ENCODE data around the gene OR51E1. TPM values are rescaled to one million over a fixed set of nuclear protein-coding genes. Genes with fewer than 3 reads are reported as not detected.

Gene OR51E1
- total and polyA plus RNA-seq, 8 donors, result 0.18 to 2.5 (median 0.86) TPM; not detected in 4

- Histone ChIP-seq H3K4me1 (peaks cover 0 to 9% (median 7%) of the 10 kb centered on the region in 4 donors), H3K4me3 (no peak overlapping the region), H3K9me3 (no peaks in the 10 kb centered on the region), H3K36me3 (no peaks in the 10 kb centered on the region), H3K27ac (no peak overlapping the region), H3K27me3 (peaks cover 0 to 6% (median 0%) of the 10 kb centered on the region in 3 donors)
- intact Hi-C loops (cut with DNase I; ENCODE audit: low total_unique reads), result loop anchor here (5.0 to 10.0 kb wide), 2 partner anchors 187 to 370 kb away; partner anchors contain the start of gene OR51F2
- DNase-seq, result no peak
- TF ChIP-seq EP300 (IDR thresholded peaks at IDR 0.05) (no peak), POLR2AphosphoS5 (IDR thresholded peaks at IDR 0.05) (no peak), CTCF (IDR thresholded peaks at IDR 0.05) (no peak), POLR2A (IDR thresholded peaks at IDR 0.05) (no peak)
- WGBS, 5 donors, result 77 to 90% (median 81%) methylated on average over 3 of the region's 3 CpGs
Observed at GRCh38 chr11:4637662-4638047, 6.1 kb upstream of the OR51E1 start.

- H3K27ac ChIP-seq, result no peak overlapping the region
- intact Hi-C loops (cut with DNase I; ENCODE audit: low total_unique reads), result loop anchor here (5.0 to 10.0 kb wide), 2 partner anchors 185 to 367 kb away; partner anchors contain the start of gene OR51F2
- no peak for DNase-seq
- H3K4me1 ChIP-seq, result peaks cover 0 to 17% (median 7%) of the 10 kb centered on the region in 4 donors
- H3K36me3 ChIP-seq, result no peaks in the 10 kb centered on the region
- no peak for TF ChIP-seq CTCF (IDR thresholded peaks at IDR 0.05)
- TF ChIP-seq POLR2A (IDR thresholded peaks at IDR 0.05), result no peak
- TF ChIP-seq POLR2AphosphoS5 (IDR thresholded peaks at IDR 0.05), result no peak
- no peak for TF ChIP-seq EP300 (IDR thresholded peaks at IDR 0.05)
- H3K9me3 ChIP-seq, result no peaks in the 10 kb centered on the region
- H3K4me3 ChIP-seq, result no peak overlapping the region
- 87 to 95% (median 91%) methylated on average over 6 of the region's 6 CpGs for WGBS, 5 donors
- peaks cover 0 to 15% (median 0%) of the 10 kb centered on the region in 3 donors for H3K27me3 ChIP-seq
Observed at GRCh38 chr11:4639931-4640330, 3.9 kb upstream of the OR51E1 start.

- Histone ChIP-seq H3K4me3 (no peak overlapping the region), H3K36me3 (no peaks in the 10 kb centered on the region), H3K27ac (no peak overlapping the region), H3K4me1 (peaks cover 0 to 27% (median 7%) of the 10 kb centered on the region in 4 donors), H3K9me3 (no peaks in the 10 kb centered on the region), H3K27me3 (peaks cover 0 to 15% (median 0%) of the 10 kb centered on the region in 3 donors)
- WGBS, 5 donors, result 85 to 94% (median 89%) methylated on average over 7 of the region's 7 CpGs
- no peak for DNase-seq
- TF ChIP-seq CTCF (IDR thresholded peaks at IDR 0.05), result no peak
- TF ChIP-seq POLR2AphosphoS5 (IDR thresholded peaks at IDR 0.05), result no peak
- no peak for TF ChIP-seq EP300 (IDR thresholded peaks at IDR 0.05)
- no peak for TF ChIP-seq POLR2A (IDR thresholded peaks at IDR 0.05)
- intact Hi-C loops (cut with DNase I; ENCODE audit: low total_unique reads), result no loop called here
Observed at GRCh38 chr11:4641501-4641900, 2.3 kb upstream of the OR51E1 start.

GRCh38 chr11:4642043-4642442 is 1.7 kb upstream of the OR51E1 start:
- Histone ChIP-seq H3K27me3 (peaks cover 0 to 14% (median 0%) of the 10 kb centered on the region in 3 donors), H3K27ac (no peak overlapping the region), H3K36me3 (no peaks in the 10 kb centered on the region), H3K4me1 (peaks cover 0 to 27% (median 3%) of the 10 kb centered on the region in 4 donors), H3K9me3 (no peaks in the 10 kb centered on the region), H3K4me3 (no peak overlapping the region)
- intact Hi-C loops (cut with DNase I; ENCODE audit: low total_unique reads), result no loop called here
- TF ChIP-seq EP300 (IDR thresholded peaks at IDR 0.05) (no peak), POLR2A (IDR thresholded peaks at IDR 0.05) (no peak), POLR2AphosphoS5 (IDR thresholded peaks at IDR 0.05) (no peak), CTCF (IDR thresholded peaks at IDR 0.05) (no peak)
- 76 to 87% (median 85%) methylated on average over 7 of the region's 7 CpGs for WGBS, 5 donors
- no peak for DNase-seq
